Measurements from ENCODE around the gene DGKB.

DNA sequence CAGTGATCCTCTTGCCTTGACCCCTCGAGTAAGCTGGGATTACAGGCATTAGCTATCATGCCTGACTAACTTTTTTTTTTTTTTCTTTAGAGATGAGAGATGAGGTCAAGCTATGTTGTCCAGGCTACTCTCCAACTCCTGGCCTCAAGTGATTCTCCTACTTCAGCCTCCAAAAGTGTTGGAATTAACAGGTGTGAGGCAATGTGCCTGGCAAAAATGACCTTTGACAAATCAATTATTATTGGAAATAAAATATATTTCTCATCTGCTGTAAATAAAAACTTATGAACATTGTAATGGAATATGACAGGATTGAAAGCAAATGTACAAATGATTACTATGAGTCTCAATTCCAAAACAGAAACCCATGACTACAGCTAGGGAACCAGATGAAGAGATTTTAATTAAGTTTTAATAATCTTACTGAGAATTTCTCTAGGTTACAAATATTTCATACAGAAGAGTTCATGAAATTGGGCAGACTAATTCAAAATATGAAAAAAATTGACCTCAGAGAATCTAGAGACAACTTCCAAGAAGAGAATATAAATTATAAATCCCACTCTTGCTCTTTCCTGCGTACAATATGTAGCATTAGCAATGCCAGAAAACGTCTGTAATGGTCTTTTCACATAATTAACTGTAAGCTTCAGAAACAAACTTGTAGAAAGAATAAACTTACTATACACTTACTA is 414.7 kb downstream of the DGKB start:
- TF ChIP-seq, protein P1, sequence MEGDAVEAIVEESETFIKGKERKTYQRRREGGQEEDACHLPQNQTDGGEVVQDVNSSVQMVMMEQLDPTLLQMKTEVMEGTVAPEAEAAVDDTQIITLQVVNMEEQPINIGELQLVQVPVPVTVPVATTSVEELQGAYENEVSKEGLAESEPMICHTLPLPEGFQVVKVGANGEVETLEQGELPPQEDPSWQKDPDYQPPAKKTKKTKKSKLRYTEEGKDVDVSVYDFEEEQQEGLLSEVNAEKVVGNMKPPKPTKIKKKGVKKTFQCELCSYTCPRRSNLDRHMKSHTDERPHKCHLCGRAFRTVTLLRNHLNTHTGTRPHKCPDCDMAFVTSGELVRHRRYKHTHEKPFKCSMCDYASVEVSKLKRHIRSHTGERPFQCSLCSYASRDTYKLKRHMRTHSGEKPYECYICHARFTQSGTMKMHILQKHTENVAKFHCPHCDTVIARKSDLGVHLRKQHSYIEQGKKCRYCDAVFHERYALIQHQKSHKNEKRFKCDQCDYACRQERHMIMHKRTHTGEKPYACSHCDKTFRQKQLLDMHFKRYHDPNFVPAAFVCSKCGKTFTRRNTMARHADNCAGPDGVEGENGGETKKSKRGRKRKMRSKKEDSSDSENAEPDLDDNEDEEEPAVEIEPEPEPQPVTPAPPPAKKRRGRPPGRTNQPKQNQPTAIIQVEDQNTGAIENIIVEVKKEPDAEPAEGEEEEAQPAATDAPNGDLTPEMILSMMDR (conservative IDR thresholded peaks at IDR 0.05 in 1 of 2, IDR thresholded peaks at IDR 0.05 in 1 of 2; ENCODE audit: low read depth in 1 of 2, low read length in 2 of 2), result no peak
- no peak for TF ChIP-seq EZH2 (IDR thresholded peaks at IDR 0.05; ENCODE audit: low read length, missing control alignments)
